Cardiac muscle cell (in vitro differentiated cells and primary cell): ENCODE results near the gene ZSCAN30. TPM values are rescaled to one million over a fixed set of nuclear protein-coding genes. Genes with fewer than 3 reads are reported as not detected.

ENCODE experiments used
- DNase-seq, 2 donors: peaks; one replicate each; pipeline versions ENCODE4 v3.0.0 to v3.0.0-alpha.2; 2010 to 2017; ENCODE audit warnings: low read depth in 1 of 2, low spot score in 1 of 2
- H3K27ac ChIP-seq: fragments of 200-600 bp; sonication (generic); 2 replicates; pipeline ENCODE4 v1.5.1; 2016
- H3K27me3 ChIP-seq: fragments of 200-600 bp; sonication (generic); 2 replicates; pipeline ENCODE4 v1.6.0; 2016; ENCODE audit warnings: control low read depth
- H3K36me3 ChIP-seq: fragments of 200-600 bp; sonication (generic); 2 replicates; pipeline ENCODE4 v1.5.1; 2016; ENCODE audit warnings: control low read depth
- H3K4me1 ChIP-seq: fragments of 200-600 bp; sonication (generic); 2 replicates; pipeline ENCODE4 v1.8.1; 2017; ENCODE audit warnings: low read depth, mild to moderate bottlenecking, mixed run types
- H3K4me3 ChIP-seq: fragments of 200-600 bp; sonication (generic); 2 replicates; pipeline ENCODE4 v1.5.1; 2016; ENCODE audit warnings: mild to moderate bottlenecking
- H3K9me3 ChIP-seq: fragments of 200-600 bp; sonication (generic); 2 replicates; pipeline ENCODE4 v1.5.1; 2017; ENCODE audit warnings: low read depth, mild to moderate bottlenecking, control low read depth
- CTCF ChIP-seq: IDR thresholded peaks from 2 replicates; pipeline ENCODE4 v1.5.1; 2012; ENCODE audit warnings: low read depth, mild to moderate bottlenecking, low read length
- polyA plus RNA-seq: library from polyadenylated mRNA; unstranded; fragments of >200 nt; fragmentation: Nextera tagmentation; extraction: Ambion mirVana; gene quantifications from 2 replicates; pipeline ENCODE4 v1.2.1, GENCODE V29; 2016
- total RNA-seq: library from RNA; depleted of rRNA; stranded (reverse); fragments of >200 nt; gene quantifications from 2 replicates; pipeline ENCODE4 v1.2.3, GENCODE V29; 2016

ZSCAN30 gene
- total and polyA plus RNA-seq, 2 experiments from 2014 or later: 19.5 to 29.5 TPM

- no peaks in the 10 kb centered on the region for H3K9me3 ChIP-seq
- DNase-seq: peak in 1 of 2 donors; percentile 25
- no peaks in the 10 kb centered on the region for H3K27me3 ChIP-seq
- H3K36me3 ChIP-seq: peaks cover 40% of the 10 kb centered on the region
- no peaks in the 10 kb centered on the region for H3K4me1 ChIP-seq
- no peak for TF ChIP-seq CTCF
- H3K4me3 ChIP-seq: no peak overlapping the region
- peak overlapping the region; percentile 50 for H3K27ac ChIP-seq
Measured at GRCh38 chr18:35331367-35332087, 41.5 kb upstream of the ZSCAN30 start.

- H3K4me1 ChIP-seq: no peaks in the 10 kb centered on the region
- no peak for TF ChIP-seq CTCF
- no peak overlapping the region for H3K4me3 ChIP-seq
- no peak overlapping the region for H3K27ac ChIP-seq
- H3K27me3 ChIP-seq: no peaks in the 10 kb centered on the region
- H3K36me3 ChIP-seq: peaks cover 15% of the 10 kb centered on the region
- no peak for DNase-seq
- no peaks in the 10 kb centered on the region for H3K9me3 ChIP-seq
Measured at GRCh38 chr18:35328868-35329267, 38.8 kb upstream of the ZSCAN30 start.

- no peak for DNase-seq
- no peaks in the 10 kb centered on the region for H3K9me3 ChIP-seq
- no peak overlapping the region for H3K27ac ChIP-seq
- H3K36me3 ChIP-seq: no peaks in the 10 kb centered on the region
- H3K27me3 ChIP-seq: no peaks in the 10 kb centered on the region
- no peaks in the 10 kb centered on the region for H3K4me1 ChIP-seq
- no peak overlapping the region for H3K4me3 ChIP-seq
- TF ChIP-seq CTCF: no peak
Measured at GRCh38 chr18:35326695-35327387, 36.8 kb upstream of the ZSCAN30 start.

GRCh38 chr18:35324926-35325655 lies 35.1 kb upstream of the ZSCAN30 start:
- H3K4me3 ChIP-seq: no peak overlapping the region
- no peak for DNase-seq
- no peaks in the 10 kb centered on the region for H3K4me1 ChIP-seq
- no peaks in the 10 kb centered on the region for H3K9me3 ChIP-seq
- no peaks in the 10 kb centered on the region for H3K27me3 ChIP-seq
- no peak overlapping the region for H3K27ac ChIP-seq
- TF ChIP-seq CTCF: no peak
- H3K36me3 ChIP-seq: no peaks in the 10 kb centered on the region

- Histone ChIP-seq H3K27me3 (no peaks in the 10 kb centered on the region), H3K4me1 (no peaks in the 10 kb centered on the region), H3K4me3 (no peak overlapping the region), H3K9me3 (no peaks in the 10 kb centered on the region), H3K36me3 (no peaks in the 10 kb centered on the region), H3K27ac (no peak overlapping the region)
- DNase-seq: no peak
- no peak for TF ChIP-seq CTCF
Measured at GRCh38 chr18:35322486-35323458, 32.7 kb upstream of the ZSCAN30 start.
